ENCODE measurements around the gene TNFRSF14. TPM values are rescaled to one million over a fixed set of nuclear protein-coding genes. Genes with fewer than 3 reads are reported as not detected.

TNFRSF14 gene
- total RNA-seq, 1 experiment from 2014 or later = 0.57 TPM

- no peak overlapping the region for H4K5ac ChIP-seq (ENCODE audit: insufficient read length, low read depth, low read length)
- no peak overlapping the region for H2AK5ac ChIP-seq (ENCODE audit: insufficient read length, low read length)
- TF ChIP-seq, protein P1, sequence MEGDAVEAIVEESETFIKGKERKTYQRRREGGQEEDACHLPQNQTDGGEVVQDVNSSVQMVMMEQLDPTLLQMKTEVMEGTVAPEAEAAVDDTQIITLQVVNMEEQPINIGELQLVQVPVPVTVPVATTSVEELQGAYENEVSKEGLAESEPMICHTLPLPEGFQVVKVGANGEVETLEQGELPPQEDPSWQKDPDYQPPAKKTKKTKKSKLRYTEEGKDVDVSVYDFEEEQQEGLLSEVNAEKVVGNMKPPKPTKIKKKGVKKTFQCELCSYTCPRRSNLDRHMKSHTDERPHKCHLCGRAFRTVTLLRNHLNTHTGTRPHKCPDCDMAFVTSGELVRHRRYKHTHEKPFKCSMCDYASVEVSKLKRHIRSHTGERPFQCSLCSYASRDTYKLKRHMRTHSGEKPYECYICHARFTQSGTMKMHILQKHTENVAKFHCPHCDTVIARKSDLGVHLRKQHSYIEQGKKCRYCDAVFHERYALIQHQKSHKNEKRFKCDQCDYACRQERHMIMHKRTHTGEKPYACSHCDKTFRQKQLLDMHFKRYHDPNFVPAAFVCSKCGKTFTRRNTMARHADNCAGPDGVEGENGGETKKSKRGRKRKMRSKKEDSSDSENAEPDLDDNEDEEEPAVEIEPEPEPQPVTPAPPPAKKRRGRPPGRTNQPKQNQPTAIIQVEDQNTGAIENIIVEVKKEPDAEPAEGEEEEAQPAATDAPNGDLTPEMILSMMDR (conservative IDR thresholded peaks at IDR 0.05) = no peak
- H2BK5ac ChIP-seq (ENCODE audit: insufficient read length, low read length) = no peak overlapping the region
- no peak overlapping the region for H3K23ac ChIP-seq (ENCODE audit: insufficient read length, low read depth, low read length)
- no peak overlapping the region; the same call in 1 of the 2 replicates for H3K14ac ChIP-seq (ENCODE audit: insufficient read depth, low read length)
- no peak overlapping the region for H3K4me3 Mint-ChIP-seq
- H3K56ac ChIP-seq (ENCODE audit: insufficient read length, low read depth, low read length) = no peak overlapping the region
- no peak overlapping the region for H2BK120ac ChIP-seq (ENCODE audit: low read depth, low read length, poor library complexity, severe bottlenecking)
- H2BK15ac ChIP-seq (ENCODE audit: low read depth, low read length) = no peak overlapping the region
- H3K36me3 Mint-ChIP-seq (ENCODE audit: insufficient read depth in 1 of 3, low read depth in 3 of 3) = peaks cover 8 to 24% (median 13%) of the 10 kb centered on the region in 3 experiments
- WGBS (ENCODE audit: extremely low coverage, insufficient read length, low lambda C conversion rate) = no CpG with 5 or more reads among the region's 15 CpGs
- H3K27ac Mint-ChIP-seq = no peak overlapping the region
- H3K23me2 ChIP-seq (ENCODE audit: insufficient read length, low read depth, low read length, poor library complexity, severe bottlenecking) = no peaks in the 10 kb centered on the region
- peaks cover 3% of the 10 kb centered on the region; the same call in 1 of the 2 replicates for H3K27me3 Mint-ChIP-seq (ENCODE audit: low read depth)
- no peak overlapping the region for H2BK12ac ChIP-seq (ENCODE audit: insufficient read length, low read depth, low read length)
- H3T11ph ChIP-seq (ENCODE audit: low read length) = no peak overlapping the region
- H3K27ac ChIP-seq (ENCODE audit: insufficient read length, low read depth, low read length) = no peak overlapping the region
- H3K4me2 ChIP-seq (ENCODE audit: insufficient read depth, insufficient read length, low read length) = no peak overlapping the region
- H3K9me3 ChIP-seq (ENCODE audit: control insufficient read depth, low read depth, low read length) = no peaks in the 10 kb centered on the region
- no peak overlapping the region for H4K8ac ChIP-seq (replicated peaks; ENCODE audit: insufficient read length, low read depth, low read length)
- H4K91ac ChIP-seq (ENCODE audit: insufficient read length, low read depth, low read length) = no peak overlapping the region
- H3K79me1 ChIP-seq (ENCODE audit: insufficient read depth, low read depth, low read length, poor library complexity, severe bottlenecking) = no peaks in the 10 kb centered on the region
- H3K18ac ChIP-seq (ENCODE audit: insufficient read length, low read depth, low read length) = no peak overlapping the region
- H3K9ac ChIP-seq (ENCODE audit: extremely low read depth, insufficient read length, low read length) = no peak overlapping the region
- no peaks in the 10 kb centered on the region for H3K4me1 Mint-ChIP-seq
- no peaks in the 10 kb centered on the region for H3K27me3 ChIP-seq (ENCODE audit: insufficient read depth, low read length)
- no peaks in the 10 kb centered on the region for H3K79me2 ChIP-seq (ENCODE audit: insufficient read depth, low read length)
- H3K9me3 Mint-ChIP-seq = peaks cover 4 to 12% of the 10 kb centered on the region in 2 experiments; a peak in 4 of 5 replicates
- H3K4me1 ChIP-seq (ENCODE audit: insufficient read depth, low read length) = no peaks in the 10 kb centered on the region
- no peak overlapping the region for H3K4ac ChIP-seq (ENCODE audit: low read depth, low read length)
- no peak overlapping the region for H2AFZ ChIP-seq (ENCODE audit: low read length)
- no peak for DNase-seq
- no peak overlapping the region for H2BK20ac ChIP-seq (ENCODE audit: low read depth, low read length, poor library complexity, severe bottlenecking)
- no peaks in the 10 kb centered on the region for H4K20me1 ChIP-seq (ENCODE audit: control insufficient read depth, insufficient read depth, insufficient read length)
These were observed 36.5 kb downstream of the TNFRSF14 start for GRCh38 chr1:2592672-2593071.
